Right lobe of liver (tissue), 6 donors: Measurements from ENCODE around the gene PLXNA4. TPM values are rescaled to one million over a fixed set of nuclear protein-coding genes. Genes with fewer than 3 reads are reported as not detected.

ENCODE experiments used
- ATAC-seq, 4 donors: fragments of 200-7000 bp; cut with Tn5 transposase; one replicate each; pipeline ENCODE4 v1.9.1; 2020; ENCODE audit warnings: mild to moderate bottlenecking in 4 of 4, moderate library complexity in 4 of 4
- DNase-seq, 3 donors: peaks; one replicate each; pipeline ENCODE4 v3.0.0-alpha.2; 2020
- H3K27ac ChIP-seq, 3 donors: fragments of 200-600 bp; one replicate each; pipeline ENCODE4 v1.8.0; 2022
- H3K27me3 ChIP-seq, 2 donors: fragments of 200-600 bp; one replicate each; pipeline ENCODE4 v1.8.0; 2022
- H3K36me3 ChIP-seq, 4 donors: fragments of 200-600 bp; sonication (generic) in 1 of 4; one replicate each; pipeline versions ENCODE4 v1.5.1 to v1.8.0; 2017 to 2022; ENCODE audit warnings: control low read depth in 1 of 4
- H3K4me1 ChIP-seq, 4 donors: fragments of 200-600 bp; sonication (generic) in 1 of 4; one replicate each; pipeline versions ENCODE4 v1.5.1 to v1.8.0; 2017 to 2022; ENCODE audit warnings: control low read depth in 1 of 4
- H3K4me3 ChIP-seq, 3 donors: fragments of 200-600 bp; one replicate each; pipeline ENCODE4 v1.8.0; 2022
- H3K9me3 ChIP-seq, 4 donors: fragments of 200-600 bp; sonication (generic) in 1 of 4; one replicate each; pipeline versions ENCODE4 v1.5.1 to v1.8.0; 2017 to 2022; ENCODE audit warnings: control low read depth in 1 of 4
- POLR2A ChIP-seq: fragments of 450-650 bp; IDR thresholded peaks from one replicate; pipeline ENCODE4 v1.6.1; 2017; ENCODE audit warnings: antibody characterized with exemption, mild to moderate bottlenecking
- WGBS: methylation state at CpG from one replicate; pipeline ENCODE4 v1.1.6; 2018; ENCODE audit warnings: low coverage, low lambda C conversion rate; ENCODE audit not compliant: insufficient coverage; ENCODE audit errors: missing lambda C conversion rate; 5-methylcytosine and 5-hydroxymethylcytosine counted together
- intact Hi-C, 2 donors: fragments of 100-400 bp; cut with DNase I; formaldehyde crosslinking; loops; one replicate each; pipeline versions ENCODE4 v1.11.2 to v1.14.1; 2022
- total RNA-seq, 6 experiments: library from RNA; depleted of rRNA in 2 of 6; stranded (reverse); fragments of >200 nt in 2 of 6; fragmentation: NEBNext Ultra II Directional in 3 of 6; extraction: Animal tissue kit (Norgen Biotek cat#: 25700) in 3 of 6; gene quantifications; one replicate each; pipeline versions ENCODE4 v1.1.0 to v1.2.4, GENCODE V29; 2016 to 2023
- TF ChIP-seq, protein P1 (sequence below), 4 donors: fragments of 200-600 bp in 3 of 4; fragments of 450-650 bp in 1 of 4; IDR thresholded peaks; one replicate each; pipeline versions ENCODE4 v1.5.1 to v1.8.0; 2016 to 2022; ENCODE audit warnings: antibody characterized with exemption in 4 of 4, mild to moderate bottlenecking in 2 of 4
- donor health status: DM: no; HTN: yes; CAD: no.
- donor health status: DM: no; HTN: no; CAD: no.
- donor health status: DM: no; HTN: no; CAD: no.
- donor health status: DM: no; HTN: yes; CAD: no.
- donor health status: DM: no; HTN: yes; CAD: no.

Gene PLXNA4
- total RNA-seq, 6 experiments from 2014 or later = 0.17 to 0.90 (median 0.30) TPM

DNA sequence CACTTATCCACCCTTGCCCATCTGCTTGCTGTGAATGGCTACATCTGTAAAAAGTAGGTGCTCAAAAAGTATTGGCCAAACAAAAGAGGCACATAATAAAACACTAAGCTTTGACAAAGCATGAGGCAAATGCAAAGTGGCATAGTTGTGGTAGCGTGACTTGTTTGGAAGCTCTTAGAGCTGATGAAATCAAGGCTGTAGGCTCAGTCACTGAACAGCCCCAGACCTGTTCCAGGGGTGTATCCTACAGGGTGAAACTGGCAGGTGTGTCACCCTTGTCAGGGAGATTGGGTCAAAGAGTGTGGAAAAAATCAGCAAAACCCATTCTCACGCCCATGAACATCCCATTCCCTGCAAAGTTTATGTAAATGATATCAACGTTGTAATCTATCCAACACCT, 427.4 kb downstream of the PLXNA4 start:
- 63% methylated on average over 3 of the region's 3 CpGs for WGBS

DNA sequence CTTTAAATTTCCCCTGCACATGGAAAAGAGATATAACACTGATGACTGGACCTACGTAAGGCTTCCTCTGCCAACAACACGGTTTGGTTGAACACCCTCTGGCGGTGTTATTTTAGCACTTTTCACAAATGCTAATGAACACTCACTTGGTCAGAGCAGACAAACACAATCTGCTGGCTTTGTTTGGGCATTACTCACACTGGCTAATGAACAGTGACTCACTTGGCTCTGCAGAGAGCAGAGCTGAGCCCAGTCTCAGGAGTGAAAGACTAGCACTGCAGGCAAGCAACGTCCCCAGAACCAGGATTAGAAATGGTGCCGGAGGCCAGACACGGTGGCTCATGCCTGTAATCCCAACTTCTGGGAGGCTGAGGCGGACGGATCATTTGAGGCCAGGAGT, 430.8 kb downstream of the PLXNA4 start:
- H3K4me1 ChIP-seq = no peaks in the 10 kb centered on the region
- TF ChIP-seq POLR2A = no peak
- TF ChIP-seq, protein P1, sequence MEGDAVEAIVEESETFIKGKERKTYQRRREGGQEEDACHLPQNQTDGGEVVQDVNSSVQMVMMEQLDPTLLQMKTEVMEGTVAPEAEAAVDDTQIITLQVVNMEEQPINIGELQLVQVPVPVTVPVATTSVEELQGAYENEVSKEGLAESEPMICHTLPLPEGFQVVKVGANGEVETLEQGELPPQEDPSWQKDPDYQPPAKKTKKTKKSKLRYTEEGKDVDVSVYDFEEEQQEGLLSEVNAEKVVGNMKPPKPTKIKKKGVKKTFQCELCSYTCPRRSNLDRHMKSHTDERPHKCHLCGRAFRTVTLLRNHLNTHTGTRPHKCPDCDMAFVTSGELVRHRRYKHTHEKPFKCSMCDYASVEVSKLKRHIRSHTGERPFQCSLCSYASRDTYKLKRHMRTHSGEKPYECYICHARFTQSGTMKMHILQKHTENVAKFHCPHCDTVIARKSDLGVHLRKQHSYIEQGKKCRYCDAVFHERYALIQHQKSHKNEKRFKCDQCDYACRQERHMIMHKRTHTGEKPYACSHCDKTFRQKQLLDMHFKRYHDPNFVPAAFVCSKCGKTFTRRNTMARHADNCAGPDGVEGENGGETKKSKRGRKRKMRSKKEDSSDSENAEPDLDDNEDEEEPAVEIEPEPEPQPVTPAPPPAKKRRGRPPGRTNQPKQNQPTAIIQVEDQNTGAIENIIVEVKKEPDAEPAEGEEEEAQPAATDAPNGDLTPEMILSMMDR (IDR thresholded peaks at IDR 0.05) = no peak
- no peaks in the 10 kb centered on the region for H3K36me3 ChIP-seq
- 65% methylated on average over 3 of the region's 8 CpGs for WGBS
- no peaks in the 10 kb centered on the region for H3K9me3 ChIP-seq
- no peak for DNase-seq
- H3K27me3 ChIP-seq = no peaks in the 10 kb centered on the region
- no peak overlapping the region for H3K4me3 ChIP-seq
- intact Hi-C loops = no loop called here
- no peak overlapping the region for H3K27ac ChIP-seq
- ATAC-seq = no peak

More for the DNA sequence above, 427.4 kb downstream of the PLXNA4 start:
- no peak for DNase-seq
- no peaks in the 10 kb centered on the region for H3K4me1 ChIP-seq
- H3K4me3 ChIP-seq = no peak overlapping the region
- H3K9me3 ChIP-seq = no peaks in the 10 kb centered on the region
- no peak for ATAC-seq
- no peaks in the 10 kb centered on the region for H3K27me3 ChIP-seq
- H3K36me3 ChIP-seq = no peaks in the 10 kb centered on the region
- intact Hi-C loops = no loop called here
- TF ChIP-seq POLR2A = no peak
- TF ChIP-seq, protein P1 (IDR thresholded peaks at IDR 0.05) = no peak
- no peak overlapping the region for H3K27ac ChIP-seq

GRCh38 chr7:132145063-132145462, 431.2 kb downstream of the PLXNA4 start:
- WGBS = 72% methylated on average over 3 of the region's 9 CpGs
- intact Hi-C loops = no loop called here
- TF ChIP-seq POLR2A = no peak
- TF ChIP-seq, protein P1 (IDR thresholded peaks at IDR 0.05) = no peak
- no peaks in the 10 kb centered on the region for H3K9me3 ChIP-seq
- no peaks in the 10 kb centered on the region for H3K4me1 ChIP-seq
- no peaks in the 10 kb centered on the region for H3K27me3 ChIP-seq
- ATAC-seq (no peak), DNase-seq (no peak)
- H3K4me3 ChIP-seq = no peak overlapping the region
- no peak overlapping the region for H3K27ac ChIP-seq
- H3K36me3 ChIP-seq = no peaks in the 10 kb centered on the region

DNA sequence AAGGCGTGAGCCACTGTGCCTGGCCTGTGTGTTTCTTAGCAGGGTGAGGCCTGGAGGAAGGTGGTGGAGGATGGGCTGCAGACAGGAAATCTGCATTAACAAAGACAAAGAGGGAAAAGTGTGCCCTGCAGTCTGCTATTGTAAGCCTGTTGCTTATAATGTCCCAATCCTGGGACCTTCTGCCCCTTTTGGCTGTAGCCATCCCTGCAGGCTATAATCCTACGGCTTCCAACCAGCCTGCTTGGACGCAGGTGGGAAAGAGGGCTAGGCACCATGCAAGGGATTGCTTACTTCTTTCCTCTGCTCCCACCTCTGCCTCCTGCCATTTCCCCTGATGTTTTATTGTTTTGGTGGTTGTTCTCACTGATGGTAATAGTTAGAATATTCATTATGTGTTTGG, 434.3 kb downstream of the PLXNA4 start:
- ATAC-seq (no peak), DNase-seq (no peak)
- Histone ChIP-seq H3K4me1 (no peaks in the 10 kb centered on the region), H3K27me3 (no peaks in the 10 kb centered on the region), H3K4me3 (no peak overlapping the region), H3K9me3 (no peaks in the 10 kb centered on the region), H3K27ac (no peak overlapping the region), H3K36me3 (no peaks in the 10 kb centered on the region)
- intact Hi-C loops = no loop called here
- 67% methylated on average over 1 of the region's 3 CpGs for WGBS
- no peak for TF ChIP-seq POLR2A
- TF ChIP-seq, protein P1 (IDR thresholded peaks at IDR 0.05) = no peak

DNA sequence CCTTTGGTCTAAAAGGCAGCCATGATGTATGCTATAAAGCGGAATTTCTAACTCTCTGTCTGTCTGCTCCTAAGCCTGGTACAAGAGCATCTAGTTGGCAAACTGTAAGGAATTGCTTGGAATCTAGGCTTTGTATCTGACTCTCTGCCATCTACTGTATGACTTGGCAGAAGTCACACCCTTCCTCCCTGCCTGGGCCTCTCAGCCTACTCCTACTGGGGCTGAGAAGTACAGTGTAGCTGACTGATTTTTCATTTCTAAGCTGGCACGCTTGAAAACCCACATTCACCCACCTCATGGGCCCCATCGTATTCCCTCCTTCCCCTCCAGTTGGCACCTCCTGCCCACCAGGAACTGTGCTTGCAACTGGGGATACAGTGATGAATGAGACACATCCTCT, 435.2 kb downstream of the PLXNA4 start:
- 40% methylated on average over 2 of the region's 3 CpGs for WGBS
- Histone ChIP-seq H3K4me3 (no peak overlapping the region), H3K36me3 (no peaks in the 10 kb centered on the region), H3K9me3 (no peaks in the 10 kb centered on the region), H3K27me3 (no peaks in the 10 kb centered on the region), H3K27ac (no peak overlapping the region), H3K4me1 (no peaks in the 10 kb centered on the region)
- DNase-seq (no peak), ATAC-seq (no peak)
- intact Hi-C loops = no loop called here
- no peak for TF ChIP-seq POLR2A
- TF ChIP-seq, protein P1 (IDR thresholded peaks at IDR 0.05) = no peak
